HL-60 (cell line): ENCODE data around the gene TMEM221.

Experiments used
- CTCF ChIP-seq: IDR thresholded peaks from one replicate; pipeline ENCODE4 v1.5.1; 2011; ENCODE audit warnings: low read length, control low read depth, inconsistent platforms; ENCODE audit not compliant: insufficient read depth
- GABPA ChIP-seq: IDR thresholded peaks from 2 replicates; pipeline ENCODE4 v1.6.1; 2012; ENCODE audit warnings: low read depth
- POLR2AphosphoS5 ChIP-seq: IDR thresholded peaks from 2 replicates; pipeline ENCODE4 v1.6.1; 2012; ENCODE audit warnings: low read depth
- REST ChIP-seq: IDR thresholded peaks from 2 replicates; pipeline ENCODE4 v1.6.1; 2012; ENCODE audit warnings: low read depth; ENCODE audit not compliant: insufficient replicate concordance
- SPI1 ChIP-seq: IDR thresholded peaks from 2 replicates; pipeline ENCODE4 v1.6.1; 2012; ENCODE audit warnings: low read depth, mild to moderate bottlenecking, borderline replicate concordance

- TF ChIP-seq CTCF (no peak), REST (no peak), SPI1 (peak; percentile 28; the same call in 1 of the 2 replicates), GABPA (no peak), POLR2AphosphoS5 (no peak)
These were observed 19.2 kb upstream of the TMEM221 start for GRCh38 chr19:17467471-17468301.
